ENCODE data around the gene CRHR2.

CRHR2 gene

DNA sequence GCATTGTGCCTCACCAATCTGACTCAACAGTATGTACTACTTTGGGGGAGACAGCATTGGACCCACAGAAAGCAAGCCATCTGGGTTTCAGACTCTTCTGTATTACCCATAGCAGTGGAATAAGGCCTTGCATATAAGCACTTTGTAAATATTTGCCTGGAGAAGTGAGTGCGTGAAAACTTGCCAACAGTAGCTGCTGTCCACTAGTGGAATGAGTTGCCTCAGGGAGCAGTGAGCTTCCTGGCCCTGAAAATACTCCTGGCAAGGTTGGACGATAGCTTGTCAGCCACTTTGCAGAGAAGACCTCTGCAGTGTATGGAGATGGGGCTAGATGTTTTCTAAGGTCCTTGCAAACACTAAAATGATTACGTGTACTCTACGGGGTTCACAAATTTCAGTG lies 65.9 kb downstream of the CRHR2 start:
- no peak for DNase-seq

DNA sequence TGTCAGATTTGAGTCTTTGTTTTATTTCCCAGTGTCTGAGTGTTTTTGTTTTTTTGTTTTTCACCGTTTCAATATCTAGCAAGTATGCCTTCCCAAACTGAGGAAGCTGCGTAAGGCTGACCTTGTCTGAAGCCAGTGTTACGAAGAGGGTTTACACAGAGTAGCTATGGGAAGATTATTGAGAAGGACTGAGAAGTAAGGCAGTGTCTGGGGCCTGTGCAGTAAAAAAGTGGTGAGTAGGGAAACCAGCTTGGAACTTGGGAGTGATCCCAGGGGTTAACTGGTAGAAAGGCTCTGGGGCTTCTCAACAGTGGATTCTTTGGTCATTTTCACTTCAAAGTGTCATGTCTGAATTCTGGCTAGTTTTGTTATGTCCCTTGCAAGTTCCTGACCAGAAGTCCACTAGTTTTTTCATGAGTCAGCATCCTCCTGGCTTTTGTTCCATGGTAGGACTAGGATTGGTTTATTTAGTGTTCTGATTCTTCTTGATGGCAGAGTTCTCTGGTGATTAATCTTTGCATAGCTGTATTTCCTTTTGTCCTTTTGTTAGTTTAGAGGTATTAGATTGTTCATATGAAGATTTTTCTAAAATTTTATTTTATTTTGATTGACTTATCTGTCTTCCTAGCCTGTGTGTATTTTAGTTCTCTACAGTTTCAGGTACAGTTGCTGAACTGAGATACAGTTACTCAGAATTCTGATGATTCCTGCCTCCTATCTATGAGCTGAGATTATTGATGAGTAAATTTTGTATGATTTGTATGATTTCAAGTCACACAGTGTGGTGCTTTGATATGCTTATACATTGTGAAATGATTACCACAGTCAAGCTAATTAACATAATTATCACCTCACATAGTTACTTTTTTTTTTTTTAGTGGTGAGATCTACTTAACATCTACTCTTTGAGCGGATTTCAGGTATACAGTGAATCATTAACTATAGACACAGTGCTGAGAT lies 68.6 kb downstream of the CRHR2 start:
- no peak for DNase-seq

DNA sequence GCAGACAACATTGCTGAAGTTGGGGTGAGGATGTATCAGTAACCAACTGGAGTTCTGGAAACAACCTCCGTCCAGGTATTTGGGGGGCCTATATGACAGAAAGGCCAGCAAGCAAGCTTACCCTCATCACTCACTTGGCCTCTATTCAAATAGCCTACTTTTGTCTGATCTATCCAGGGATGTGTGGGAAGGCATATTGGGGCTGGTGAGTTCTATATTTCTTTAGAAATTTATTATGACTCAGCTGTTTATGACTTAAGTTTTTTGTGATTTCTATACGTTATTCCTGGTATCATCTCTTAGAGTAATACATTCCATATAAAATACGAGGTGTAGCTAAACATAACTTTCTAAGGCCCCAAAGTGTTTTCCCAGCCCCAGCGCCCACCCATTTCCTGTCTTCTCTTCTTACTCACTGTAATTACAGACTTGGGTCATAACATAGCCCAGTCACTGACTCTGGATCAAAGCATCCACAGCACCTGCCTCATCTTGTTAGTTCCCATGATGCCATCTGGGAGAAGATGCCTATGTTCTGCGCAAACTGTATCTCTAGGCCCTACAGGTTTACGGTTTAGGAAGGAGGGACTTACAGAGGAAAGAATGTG lies 69.5 kb downstream of the CRHR2 start:
- DNase-seq, result no peak

DNA sequence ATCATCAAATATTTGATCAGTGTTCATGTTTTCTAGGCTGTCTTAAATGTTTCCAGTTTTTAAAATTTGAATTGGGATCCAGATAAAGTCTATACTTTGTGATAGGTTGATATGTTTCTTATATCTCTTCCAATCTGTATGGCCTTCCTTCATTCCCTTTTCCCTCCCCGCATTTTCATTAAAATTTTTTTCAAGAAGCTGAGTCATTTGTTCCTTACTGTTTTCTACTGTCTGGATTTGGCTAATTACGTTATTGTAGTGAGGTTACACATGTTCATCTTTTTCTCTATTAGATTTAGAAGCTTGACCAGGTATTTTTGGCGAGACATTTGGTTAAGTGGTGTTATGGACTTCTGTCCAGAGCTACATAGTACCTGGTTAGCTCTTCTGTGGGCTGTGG lies 76.4 kb downstream of the CRHR2 start:
- no peak for DNase-seq

DNA sequence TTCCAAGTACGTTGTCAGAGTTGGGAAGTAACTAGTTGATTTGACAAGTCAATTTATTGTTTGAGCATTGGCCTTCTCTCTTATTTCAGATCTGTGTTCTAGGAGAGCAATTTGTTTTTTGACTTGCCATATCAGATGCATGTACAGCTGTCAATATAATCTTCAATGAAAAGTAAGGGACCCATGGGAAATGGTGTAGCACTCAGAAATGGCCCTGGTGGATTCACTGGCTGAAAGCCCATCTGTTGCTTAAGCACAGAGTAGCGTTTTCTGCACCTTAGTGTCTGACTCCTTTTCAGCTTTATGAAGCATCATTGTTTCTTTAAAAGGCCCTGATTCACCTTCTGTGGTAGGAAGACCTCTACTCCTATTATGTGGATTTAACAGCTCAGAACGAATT lies 77.4 kb downstream of the CRHR2 start:
- DNase-seq, result no peak

Data from fibroblast of skin of scalp (primary cell).